KOPT-K1 (cell line): ENCODE data around the gene APOBEC3F.
"Not testable (repeated sequence)": the region's sequence is repeated elsewhere in the genome, so short reads cannot be mapped to it uniquely, and the experiment has no call there.

Experiments
- H3K27ac ChIP-seq: fragments of 200-600 bp; sonication (generic); 2 replicates; pipeline ENCODE4 v1.5.1; 2016; ENCODE audit warnings: antibody characterized with exemption, mild to moderate bottlenecking, low read depth, low read length; ENCODE audit not compliant: poor library complexity, severe bottlenecking
- H3K36me3 ChIP-seq: fragments of 200-600 bp; sonication (generic); 2 replicates; pipeline ENCODE4 v1.5.1; 2017; ENCODE audit warnings: antibody characterized with exemption, mild to moderate bottlenecking, low read length, moderate library complexity; ENCODE audit not compliant: insufficient read depth
- H3K9me3 ChIP-seq: fragments of 200-600 bp; sonication (generic); 2 replicates; pipeline ENCODE4 v1.5.1; 2017; ENCODE audit warnings: antibody characterized with exemption, low read length, mild to moderate bottlenecking; ENCODE audit not compliant: insufficient read depth, poor library complexity, severe bottlenecking

APOBEC3F gene

GRCh38 chr22:39041908-39042307 is 1.2 kb downstream of the APOBEC3F start:
- peaks cover 21% of the 10 kb centered on the region; the same call in 1 of the 2 replicates for H3K36me3 ChIP-seq
- no peaks in the 10 kb centered on the region for H3K9me3 ChIP-seq
- peak overlapping the region; percentile 74 for H3K27ac ChIP-seq

GRCh38 chr22:39043063-39043462 is 2.4 kb downstream of the APOBEC3F start:
- H3K9me3 ChIP-seq, H3K27ac ChIP-seq: not testable (repeated sequence)
- H3K36me3 ChIP-seq, result peaks cover 21% of the 10 kb centered on the region; the same call in 1 of the 2 replicates

GRCh38 chr22:39045136-39045535 is 4.5 kb downstream of the APOBEC3F start:
- not testable (repeated sequence) for H3K27ac ChIP-seq, H3K9me3 ChIP-seq
- peaks cover 21% of the 10 kb centered on the region; the same call in 1 of the 2 replicates for H3K36me3 ChIP-seq

GRCh38 chr22:39049486-39049885 is 8.8 kb downstream of the APOBEC3F start:
- not testable (repeated sequence) for H3K9me3 ChIP-seq, H3K27ac ChIP-seq
- peaks cover 12% of the 10 kb centered on the region; the same call in 1 of the 2 replicates for H3K36me3 ChIP-seq

- not testable (repeated sequence) for H3K27ac ChIP-seq, H3K36me3 ChIP-seq
- peaks cover 11% of the 10 kb centered on the region for H3K9me3 ChIP-seq
These were observed 11.3 kb downstream of the APOBEC3F start for GRCh38 chr22:39051844-39052495.

- Histone ChIP-seq H3K27ac (no peak overlapping the region), H3K9me3 (peaks cover 11% of the 10 kb centered on the region), H3K36me3 (no peaks in the 10 kb centered on the region)
These were observed 15.0 kb downstream of the APOBEC3F start for GRCh38 chr22:39055658-39056057.

GRCh38 chr22:39061290-39061689 is 20.6 kb downstream of the APOBEC3F start:
- H3K9me3 ChIP-seq, H3K36me3 ChIP-seq: not testable (repeated sequence)
- H3K27ac ChIP-seq, result peak overlapping the region; percentile 47

GRCh38 chr22:39061951-39062350 is 21.3 kb downstream of the APOBEC3F start:
- H3K9me3 ChIP-seq, H3K36me3 ChIP-seq: not testable (repeated sequence)
- peak overlapping the region; percentile 47 for H3K27ac ChIP-seq

GRCh38 chr22:39063904-39064303 is 23.2 kb downstream of the APOBEC3F start:
- H3K27ac ChIP-seq, H3K36me3 ChIP-seq, H3K9me3 ChIP-seq: not testable (repeated sequence)

GRCh38 chr22:39066442-39067276 is 26.0 kb downstream of the APOBEC3F start:
- not testable (repeated sequence) for H3K36me3 ChIP-seq, H3K9me3 ChIP-seq
- peak overlapping the region; percentile 28 for H3K27ac ChIP-seq

GRCh38 chr22:39068033-39068785 is 27.5 kb downstream of the APOBEC3F start:
- no peak overlapping the region for H3K27ac ChIP-seq
- no peaks in the 10 kb centered on the region for H3K36me3 ChIP-seq
- H3K9me3 ChIP-seq, result no peaks in the 10 kb centered on the region

GRCh38 chr22:39070186-39070585 is 29.5 kb downstream of the APOBEC3F start:
- H3K36me3 ChIP-seq, result no peaks in the 10 kb centered on the region
- no peaks in the 10 kb centered on the region for H3K9me3 ChIP-seq
- H3K27ac ChIP-seq, result peak overlapping the region; percentile 15

GRCh38 chr22:39072581-39072981 is 31.9 kb downstream of the APOBEC3F start:
- not testable (repeated sequence) for H3K9me3 ChIP-seq, H3K36me3 ChIP-seq, H3K27ac ChIP-seq

- no peaks in the 10 kb centered on the region for H3K9me3 ChIP-seq
- H3K27ac ChIP-seq, result no peak overlapping the region
- no peaks in the 10 kb centered on the region for H3K36me3 ChIP-seq
These were observed 33.3 kb downstream of the APOBEC3F start for GRCh38 chr22:39073981-39074380.
